NT2/D1 (cell line): ENCODE measurements around the gene NAALADL2.

ENCODE experiments used
- DNase-seq: peaks from one replicate; pipeline ENCODE4 v3.0.0-alpha.2; 2011; ENCODE audit warnings: low read depth, low spot score
- H3K27me3 ChIP-seq: 2 replicates; pipeline ENCODE4 v1.6.0; 2011; ENCODE audit warnings: mild to moderate bottlenecking; ENCODE audit not compliant: insufficient read length, insufficient read depth
- H3K36me3 ChIP-seq: 2 replicates; pipeline ENCODE4 v1.6.1; 2011; ENCODE audit warnings: mild to moderate bottlenecking, low read length, mixed read lengths; ENCODE audit not compliant: insufficient read depth, insufficient read length
- H3K4me1 ChIP-seq: 2 replicates; pipeline ENCODE4 v1.5.1; 2011; ENCODE audit not compliant: insufficient read depth, insufficient read length
- H3K4me3 ChIP-seq: 2 replicates; pipeline ENCODE4 v1.5.1; 2011; ENCODE audit warnings: low read depth; ENCODE audit not compliant: insufficient read length
- H3K9ac ChIP-seq: 2 replicates; pipeline ENCODE4 v1.6.0; 2011; ENCODE audit warnings: low read depth; ENCODE audit not compliant: insufficient read length
- H3K9me3 ChIP-seq: 2 replicates; pipeline ENCODE4 v1.5.1; 2011; ENCODE audit warnings: mild to moderate bottlenecking, low read length; ENCODE audit not compliant: insufficient read depth
- SUZ12 ChIP-seq: IDR thresholded peaks from 2 replicates; pipeline ENCODE4 v1.6.1; 2011; ENCODE audit not compliant: insufficient read length, insufficient read depth; ENCODE audit errors: extremely low read depth
- YY1 ChIP-seq: IDR thresholded peaks from 2 replicates; pipeline ENCODE4 v1.6.1; 2011; ENCODE audit not compliant: insufficient read length, insufficient read depth
- ZNF274 ChIP-seq: IDR thresholded peaks from 2 replicates; pipeline ENCODE4 v1.6.1; 2011; ENCODE audit warnings: mild to moderate bottlenecking, low read depth, low read length

Gene NAALADL2

GRCh38 chr3:175716446-175716845, 857.3 kb downstream of the NAALADL2 start:
- no peak for TF ChIP-seq SUZ12
- TF ChIP-seq YY1 = no peak
- TF ChIP-seq ZNF274 = no peak
- Histone ChIP-seq H3K36me3 (no peaks in the 10 kb centered on the region), H3K9me3 (no peaks in the 10 kb centered on the region), H3K27me3 (no peaks in the 10 kb centered on the region), H3K4me1 (no peaks in the 10 kb centered on the region), H3K4me3 (no peak overlapping the region), H3K9ac (no peak overlapping the region)
- DNase-seq = no peak

- no peaks in the 10 kb centered on the region for H3K9me3 ChIP-seq
- H3K4me3 ChIP-seq = no peak overlapping the region
- no peaks in the 10 kb centered on the region for H3K4me1 ChIP-seq
- no peak for TF ChIP-seq YY1
- no peak for TF ChIP-seq SUZ12
- no peak for TF ChIP-seq ZNF274
- H3K36me3 ChIP-seq = no peaks in the 10 kb centered on the region
- no peak overlapping the region for H3K9ac ChIP-seq
- H3K27me3 ChIP-seq = no peaks in the 10 kb centered on the region
- no peak for DNase-seq
These were observed 867.1 kb downstream of the NAALADL2 start for GRCh38 chr3:175726228-175726627.

DNA sequence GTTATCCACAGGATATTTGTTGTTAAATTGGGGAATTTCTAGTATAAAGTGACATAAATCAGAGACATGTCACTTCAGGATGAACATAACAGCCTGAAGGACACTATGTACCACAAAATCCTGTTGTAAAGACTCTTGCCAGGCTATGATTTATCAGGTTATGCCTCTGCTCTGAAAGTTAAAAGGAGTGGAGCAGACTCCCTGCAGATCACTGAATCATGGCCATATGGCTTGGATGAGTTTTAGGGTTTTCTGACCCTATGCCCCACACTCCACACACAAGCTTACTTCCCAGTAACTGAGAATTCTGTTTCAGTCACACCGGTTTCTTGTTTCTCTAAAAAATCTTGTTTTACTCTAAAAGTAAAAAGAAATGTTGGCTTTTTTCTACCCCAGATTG, 869.4 kb downstream of the NAALADL2 start:
- Histone ChIP-seq H3K36me3 (no peaks in the 10 kb centered on the region), H3K9me3 (peaks cover 4% of the 10 kb centered on the region; the same call in 1 of the 2 replicates), H3K9ac (no peak overlapping the region), H3K4me1 (no peaks in the 10 kb centered on the region), H3K4me3 (no peak overlapping the region), H3K27me3 (no peaks in the 10 kb centered on the region)
- DNase-seq = no peak
- TF ChIP-seq YY1 (no peak), SUZ12 (no peak)

- DNase-seq = no peak
- Histone ChIP-seq H3K9me3 (peaks cover 13% of the 10 kb centered on the region; the same call in 1 of the 2 replicates), H3K9ac (no peak overlapping the region), H3K27me3 (no peaks in the 10 kb centered on the region), H3K4me3 (no peak overlapping the region), H3K4me1 (no peaks in the 10 kb centered on the region), H3K36me3 (no peaks in the 10 kb centered on the region)
- TF ChIP-seq SUZ12 = no peak
- no peak for TF ChIP-seq ZNF274
- TF ChIP-seq YY1 = no peak
These were observed 870.3 kb downstream of the NAALADL2 start for GRCh38 chr3:175729466-175729865.

DNA sequence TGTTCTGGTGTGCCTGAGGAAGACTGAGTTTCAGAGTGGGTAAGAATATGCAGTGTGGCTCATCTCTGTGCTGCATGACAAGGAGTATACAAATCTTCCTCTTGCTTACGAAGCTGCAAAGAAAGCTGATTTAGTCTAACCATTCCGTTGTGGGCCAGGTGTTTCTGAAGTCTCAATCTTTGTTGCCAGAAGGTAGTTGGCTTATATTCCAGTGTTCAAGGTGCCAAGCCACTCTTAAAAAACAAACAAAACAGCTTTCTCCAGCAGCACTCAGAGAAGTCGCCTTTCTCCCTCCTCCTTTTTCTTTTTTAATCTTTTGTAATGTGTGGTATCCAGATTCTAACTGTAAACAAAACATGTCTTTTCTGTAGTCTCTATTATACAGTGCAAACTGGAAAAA, 872.4 kb downstream of the NAALADL2 start:
- no peaks in the 10 kb centered on the region for H3K27me3 ChIP-seq
- H3K4me3 ChIP-seq = no peak overlapping the region
- H3K36me3 ChIP-seq = no peaks in the 10 kb centered on the region
- DNase-seq = no peak
- TF ChIP-seq YY1 (no peak), SUZ12 (no peak), ZNF274 (no peak)
- H3K9ac ChIP-seq = no peak overlapping the region
- H3K4me1 ChIP-seq = no peaks in the 10 kb centered on the region
- H3K9me3 ChIP-seq = peaks cover 24% of the 10 kb centered on the region; the same call in 1 of the 2 replicates

GRCh38 chr3:175732017-175732416, 872.9 kb downstream of the NAALADL2 start:
- Histone ChIP-seq H3K9me3 (peaks cover 24% of the 10 kb centered on the region; the same call in 1 of the 2 replicates), H3K36me3 (no peaks in the 10 kb centered on the region), H3K9ac (no peak overlapping the region), H3K27me3 (no peaks in the 10 kb centered on the region), H3K4me1 (no peaks in the 10 kb centered on the region), H3K4me3 (no peak overlapping the region)
- no peak for DNase-seq
- TF ChIP-seq SUZ12 = no peak
- TF ChIP-seq YY1 = no peak
- no peak for TF ChIP-seq ZNF274

DNA sequence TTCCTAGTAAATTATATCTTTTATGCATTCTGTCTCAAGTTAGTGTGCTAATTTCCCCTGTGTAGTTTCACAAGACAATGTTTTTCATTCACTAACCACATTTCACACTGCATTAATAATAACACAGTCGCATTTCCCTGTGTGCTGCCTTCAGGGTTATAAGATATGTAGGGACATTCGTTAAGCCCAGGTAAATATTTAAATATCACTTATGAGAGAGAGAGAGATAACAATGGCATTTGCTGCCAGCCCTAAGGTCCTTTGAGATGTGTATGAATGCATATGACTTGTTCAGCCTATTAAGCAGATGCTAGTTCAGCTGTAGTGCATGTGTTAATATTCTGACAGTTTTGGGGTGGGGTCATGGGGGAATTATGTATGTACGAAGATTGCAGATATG, 876.7 kb downstream of the NAALADL2 start:
- no peaks in the 10 kb centered on the region for H3K27me3 ChIP-seq
- H3K4me3 ChIP-seq = no peak overlapping the region
- no peak for DNase-seq
- H3K4me1 ChIP-seq = no peaks in the 10 kb centered on the region
- H3K9me3 ChIP-seq = peaks cover 24% of the 10 kb centered on the region; the same call in 1 of the 2 replicates
- H3K36me3 ChIP-seq = no peaks in the 10 kb centered on the region
- TF ChIP-seq SUZ12 (no peak), ZNF274 (no peak), YY1 (no peak)
- no peak overlapping the region for H3K9ac ChIP-seq
